Mesenchymal stem cell (in vitro differentiated cells and primary cell): ENCODE results near the gene NRM.
A peak's percentile ranks its signal among the peaks of the same experiment; 100 is the strongest.
"Not testable (repeated sequence)": the region's sequence is repeated elsewhere in the genome, so short reads cannot be mapped to it uniquely, and the experiment has no call there.

Experiments
- DNase-seq: peaks from one replicate; pipeline ENCODE4 v3.0.0-alpha.2; 2013
- H2AFZ ChIP-seq: one replicate; pipeline ENCODE4 v1.6.1; 2013; ENCODE audit warnings: low read depth, mild to moderate bottlenecking, control low read depth, inconsistent platforms, low read length, moderate library complexity
- H2AK5ac ChIP-seq: 2 replicates; pipeline ENCODE4 v1.6.1; 2013; ENCODE audit warnings: low read length, moderate library complexity, mild to moderate bottlenecking, inconsistent platforms; ENCODE audit not compliant: severe bottlenecking
- H2BK120ac ChIP-seq: one replicate; pipeline ENCODE4 v1.6.1; 2013; ENCODE audit warnings: low read depth, mild to moderate bottlenecking, inconsistent platforms, low read length, moderate library complexity
- H2BK12ac ChIP-seq, 2 experiments: one replicate each; pipeline ENCODE4 v1.6.1; 2013; ENCODE audit warnings: inconsistent platforms in 2 of 2, low read length in 2 of 2, mild to moderate bottlenecking in 2 of 2, moderate library complexity in 2 of 2, control low read depth in 1 of 2
- H2BK15ac ChIP-seq: one replicate; pipeline ENCODE4 v1.6.1; 2013; ENCODE audit warnings: mild to moderate bottlenecking, low read depth, inconsistent platforms; ENCODE audit not compliant: poor library complexity, severe bottlenecking
- H2BK5ac ChIP-seq: 2 replicates; pipeline ENCODE4 v1.6.1; 2013; ENCODE audit warnings: low read depth, mild to moderate bottlenecking, low read length, control low read depth, inconsistent platforms; ENCODE audit not compliant: poor library complexity, severe bottlenecking
- H3K14ac ChIP-seq, 2 experiments: one replicate each; pipeline ENCODE4 v1.6.1; 2013; ENCODE audit warnings: inconsistent platforms in 2 of 2, low read length in 2 of 2, control low read depth in 1 of 2, mild to moderate bottlenecking in 1 of 2, moderate library complexity in 1 of 2
- H3K18ac ChIP-seq, 2 experiments: one replicate each; pipeline ENCODE4 v1.6.1; 2013; ENCODE audit warnings: inconsistent platforms in 2 of 2, low read length in 2 of 2, control low read depth in 1 of 2, low read depth in 1 of 2, mild to moderate bottlenecking in 1 of 2
- H3K23ac ChIP-seq, 2 experiments: one replicate each; pipeline ENCODE4 v1.6.1; 2013; ENCODE audit warnings: inconsistent platforms in 2 of 2, low read length in 2 of 2, mild to moderate bottlenecking in 2 of 2, moderate library complexity in 2 of 2, control low read depth in 1 of 2
- H3K27ac ChIP-seq: 2 replicates; pipeline ENCODE4 v1.5.1; 2013; ENCODE audit warnings: mild to moderate bottlenecking, moderate library complexity, low read length, control low read depth, inconsistent platforms; ENCODE audit not compliant: poor library complexity, severe bottlenecking
- H3K27me3 ChIP-seq, 2 experiments: 2 replicates each; pipeline versions ENCODE4 v1.6.1 to v1.7.0; 2013; ENCODE audit warnings: low read length in 2 of 2, mild to moderate bottlenecking in 2 of 2, moderate library complexity in 2 of 2, control low read depth in 1 of 2, inconsistent platforms in 1 of 2; ENCODE audit not compliant: control insufficient read depth in 1 of 2, insufficient read depth in 1 of 2
- H3K36me3 ChIP-seq, 2 experiments: 2 replicates each; pipeline versions ENCODE4 v1.6.1 to v1.7.0; 2013; ENCODE audit warnings: low read length in 2 of 2, control low read depth in 1 of 2, inconsistent platforms in 1 of 2, low read depth in 1 of 2, mild to moderate bottlenecking in 1 of 2; ENCODE audit not compliant: insufficient read depth in 2 of 2, control insufficient read depth in 1 of 2
- H3K4ac ChIP-seq, 2 experiments: one replicate each; pipeline ENCODE4 v1.6.1; 2013; ENCODE audit warnings: inconsistent platforms in 2 of 2, low read length in 2 of 2, mild to moderate bottlenecking in 2 of 2, moderate library complexity in 2 of 2, control low read depth in 1 of 2, low read depth in 1 of 2
- H3K4me1 ChIP-seq: 2 replicates; pipeline ENCODE4 v1.6.1; 2013; ENCODE audit warnings: low read depth, low read length, control low read depth; ENCODE audit not compliant: control insufficient read depth, insufficient read depth
- H3K4me2 ChIP-seq: 2 replicates; pipeline ENCODE4 v1.6.1; 2013; ENCODE audit warnings: low read length, mild to moderate bottlenecking, inconsistent platforms; ENCODE audit not compliant: poor library complexity, severe bottlenecking
- H3K4me3 ChIP-seq, 2 experiments: 2 replicates each; pipeline versions ENCODE4 v1.5.1 to v1.7.0; 2013; ENCODE audit warnings: low read length in 2 of 2, mild to moderate bottlenecking in 2 of 2, control low read depth in 1 of 2, low read depth in 1 of 2; ENCODE audit not compliant: insufficient read depth in 1 of 2
- H3K79me1 ChIP-seq: replicated peaks from 2 replicates; pipeline ENCODE4 v1.6.1; 2013; ENCODE audit warnings: mild to moderate bottlenecking, control low read depth, low read length, inconsistent platforms; ENCODE audit not compliant: poor library complexity, severe bottlenecking
- H3K9ac ChIP-seq: 2 replicates; pipeline ENCODE4 v1.7.0; 2013; ENCODE audit warnings: mild to moderate bottlenecking, low read length, moderate library complexity
- H3K9me3 ChIP-seq: 2 replicates; pipeline ENCODE4 v1.7.0; 2013; ENCODE audit warnings: mild to moderate bottlenecking, low read length; ENCODE audit not compliant: control insufficient read depth
- H4K8ac ChIP-seq: one replicate; pipeline ENCODE4 v1.6.1; 2013; ENCODE audit warnings: inconsistent platforms, mild to moderate bottlenecking, low read length, moderate library complexity
- H4K91ac ChIP-seq: one replicate; pipeline ENCODE4 v1.6.1; 2013; ENCODE audit warnings: mild to moderate bottlenecking, low read length, inconsistent platforms
- WGBS: methylation state at CpG from one replicate; pipeline ENCODE4 v1.1.7; 2013; ENCODE audit warnings: mixed read lengths; 5-methylcytosine and 5-hydroxymethylcytosine counted together

Gene NRM

GRCh38 chr6:30722025-30722279, 31.2 kb upstream of the NRM start:
- H3K36me3 ChIP-seq: peaks cover 33 to 42% of the 10 kb centered on the region in 2 experiments
- not testable (repeated sequence) for H3K27me3 ChIP-seq, H2BK15ac ChIP-seq, H4K8ac ChIP-seq, H3K14ac ChIP-seq, H4K91ac ChIP-seq, H2AFZ ChIP-seq, H2AK5ac ChIP-seq, H3K23ac ChIP-seq, H2BK12ac ChIP-seq, H2BK120ac ChIP-seq, H3K79me1 ChIP-seq, H3K9me3 ChIP-seq
- H2BK5ac ChIP-seq: peak overlapping the region; percentile 76
- DNase-seq: peak; percentile 59
- H3K18ac ChIP-seq: peak overlapping the region; percentile 3 to 84
- peak overlapping the region; percentile 67 for H3K4me2 ChIP-seq
- H3K4me1 ChIP-seq: peaks cover 16% of the 10 kb centered on the region
- H3K9ac ChIP-seq: peak overlapping the region; percentile 96
- H3K4me3 ChIP-seq: peak overlapping the region; percentile 84 to 87
- 3% methylated on average over 10 of the region's 10 CpGs for WGBS
- peak overlapping the region in 1 of 2 experiments; percentile 98 for H3K4ac ChIP-seq
- peak overlapping the region; percentile 97 for H3K27ac ChIP-seq

GRCh38 chr6:30721198-30722024, 30.6 kb upstream of the NRM start:
- Histone ChIP-seq H3K18ac (peak overlapping the region; percentile 84 to 95), H3K14ac (peak overlapping the region in 1 of 2 experiments; percentile 94), H4K8ac (peak overlapping the region; percentile 43), H3K79me1 (peaks cover 3% of the 10 kb centered on the region), H2AFZ (no peak overlapping the region), H3K4me3 (peak overlapping the region; percentile 84 to 93), H2BK5ac (peak overlapping the region; percentile 76), H2BK12ac (peak overlapping the region in 1 of 2 experiments; percentile 23), H3K4me2 (peak overlapping the region; percentile 67), H4K91ac (peak overlapping the region; percentile 43), H3K9ac (peak overlapping the region; percentile 99), H2BK120ac (peak overlapping the region; percentile 12), H2BK15ac (no peak overlapping the region), H3K27ac (peak overlapping the region; percentile 97), H3K9me3 (no peaks in the 10 kb centered on the region), H3K4me1 (peaks cover 16% of the 10 kb centered on the region), H3K27me3 (no peaks in the 10 kb centered on the region), H3K36me3 (peaks cover 33 to 39% of the 10 kb centered on the region in 2 experiments), H3K23ac (peak overlapping the region in 1 of 2 experiments; percentile 94), H2AK5ac (peak overlapping the region; percentile 84), H3K4ac (peak overlapping the region in 1 of 2 experiments; percentile 98)
- peak; percentile 90 for DNase-seq
- under 1% methylated on average over 59 of the region's 71 CpGs for WGBS

- peak overlapping the region; percentile 12 for H2BK120ac ChIP-seq
- H2BK12ac ChIP-seq: no peak overlapping the region
- peak overlapping the region; percentile 80 for H2BK5ac ChIP-seq
- H3K27me3 ChIP-seq: no peaks in the 10 kb centered on the region
- H3K4me1 ChIP-seq: peaks cover 16% of the 10 kb centered on the region
- under 1% methylated on average over 29 of the region's 29 CpGs for WGBS
- H4K91ac ChIP-seq: peak overlapping the region; percentile 10
- peak overlapping the region in 1 of 2 experiments; percentile 95 for H3K4ac ChIP-seq
- H3K18ac ChIP-seq: peak overlapping the region; percentile 37 to 92
- peak overlapping the region; percentile 69 to 93 for H3K4me3 ChIP-seq
- H2AFZ ChIP-seq: no peak overlapping the region
- peak overlapping the region in 1 of 2 experiments; percentile 94 for H3K23ac ChIP-seq
- no peak overlapping the region for H4K8ac ChIP-seq
- peak overlapping the region; percentile 94 for H3K27ac ChIP-seq
- peak overlapping the region; percentile 99 for H3K9ac ChIP-seq
- no peaks in the 10 kb centered on the region for H3K9me3 ChIP-seq
- DNase-seq: peak; percentile 52
- H3K79me1 ChIP-seq: peaks cover 6% of the 10 kb centered on the region
- H3K4me2 ChIP-seq: peak overlapping the region; percentile 26
- H3K14ac ChIP-seq: peak overlapping the region in 1 of 2 experiments; percentile 42
- H2AK5ac ChIP-seq: peak overlapping the region; percentile 84
- peaks cover 29 to 36% of the 10 kb centered on the region in 2 experiments for H3K36me3 ChIP-seq
- H2BK15ac ChIP-seq: no peak overlapping the region
Observed at GRCh38 chr6:30720738-30721197, 30.0 kb upstream of the NRM start.
